SH-SY5Y (cell line): ENCODE results near the gene ROBO1.

ENCODE experiments used
- GATA2 ChIP-seq: IDR thresholded peaks from 2 replicates; pipeline ENCODE4 v1.6.1; 2011; ENCODE audit warnings: mild to moderate bottlenecking, low read depth, low read length
- GATA3 ChIP-seq: IDR thresholded peaks from 2 replicates; pipeline ENCODE4 v1.6.1; 2011; ENCODE audit warnings: low read depth, mild to moderate bottlenecking, low read length, moderate library complexity

- TF ChIP-seq GATA2 (no peak), GATA3 (no peak)
These were observed 261.0 kb downstream of the ROBO1 start for GRCh38 chr3:79506751-79507150.
